Vagina (tissue), 2 donors: ENCODE measurements around the gene DISP1. TPM values are rescaled to one million over a fixed set of nuclear protein-coding genes. Genes with fewer than 3 reads are reported as not detected.

ENCODE experiments used
- DNase-seq, 2 donors: peaks; one replicate each; pipeline ENCODE4 v3.0.0-alpha.2; 2017; ENCODE audit errors: extremely low spot score in 2 of 2
- H3K27ac ChIP-seq: fragments of 200-600 bp; sonication (generic); one replicate; pipeline ENCODE4 v1.5.1; 2019
- H3K27me3 ChIP-seq: fragments of 200-600 bp; sonication (generic); one replicate; pipeline ENCODE4 v1.5.1; 2019
- H3K36me3 ChIP-seq, 2 donors: fragments of 200-600 bp; sonication (generic); one replicate each; pipeline ENCODE4 v1.5.1; 2017 to 2019
- H3K4me1 ChIP-seq: fragments of 200-600 bp; sonication (generic); one replicate; pipeline ENCODE4 v1.5.1; 2019
- H3K4me3 ChIP-seq, 2 donors: fragments of 200-600 bp; sonication (generic); 1 replicate in 1 of 2; 2 replicates in 1 of 2; pipeline ENCODE4 v1.5.1; 2016 to 2019
- H3K9me3 ChIP-seq: fragments of 200-600 bp; sonication (generic); one replicate; pipeline ENCODE4 v1.5.1; 2019
- POLR2A ChIP-seq, 2 donors: fragments of 450-650 bp; IDR thresholded peaks; one replicate each; pipeline ENCODE4 v1.6.1; 2017; ENCODE audit warnings: antibody characterized with exemption in 2 of 2, mild to moderate bottlenecking in 2 of 2, moderate library complexity in 2 of 2
- POLR2AphosphoS5 ChIP-seq, 2 donors: sonication (generic); formaldehyde crosslinking; IDR thresholded peaks; one replicate each; pipeline ENCODE4 v1.9.0; 2017; ENCODE audit warnings: antibody characterized with exemption in 2 of 2, mild to moderate bottlenecking in 2 of 2, low read depth in 1 of 2; ENCODE audit not compliant: insufficient read depth in 1 of 2
- intact Hi-C: fragments of 100-400 bp; cut with DNase I; formaldehyde crosslinking; loops from one replicate; pipeline ENCODE4 v1.15.1; 2023
- total RNA-seq: library from RNA; depleted of rRNA; stranded (reverse); fragments of >200 nt; gene quantifications from one replicate; pipeline ENCODE4 v1.2.3, GENCODE V29; 2016
- TF ChIP-seq, protein P1 (sequence below), 3 experiments: fragments of 450-650 bp in 2 of 3; fragments of 200-600 bp in 1 of 3; sonication (generic) in 1 of 3; IDR thresholded peaks; one replicate each; pipeline ENCODE4 v1.5.1; 2017 to 2019; ENCODE audit warnings: antibody characterized with exemption in 3 of 3, mild to moderate bottlenecking in 2 of 3, moderate library complexity in 2 of 3

The DISP1 gene
- total RNA-seq, 1 donor from 2014 or later = 8.3 TPM

- H3K9me3 ChIP-seq = no peaks in the 10 kb centered on the region
- H3K27me3 ChIP-seq = no peaks in the 10 kb centered on the region
- no peaks in the 10 kb centered on the region for H3K36me3 ChIP-seq
- TF ChIP-seq POLR2A (IDR thresholded peaks at IDR 0.05) (no peak), POLR2AphosphoS5 (IDR thresholded peaks at IDR 0.05; ENCODE audit: insufficient read depth in 1 of 2, low read depth in 1 of 2) (no peak)
- TF ChIP-seq, protein P1, sequence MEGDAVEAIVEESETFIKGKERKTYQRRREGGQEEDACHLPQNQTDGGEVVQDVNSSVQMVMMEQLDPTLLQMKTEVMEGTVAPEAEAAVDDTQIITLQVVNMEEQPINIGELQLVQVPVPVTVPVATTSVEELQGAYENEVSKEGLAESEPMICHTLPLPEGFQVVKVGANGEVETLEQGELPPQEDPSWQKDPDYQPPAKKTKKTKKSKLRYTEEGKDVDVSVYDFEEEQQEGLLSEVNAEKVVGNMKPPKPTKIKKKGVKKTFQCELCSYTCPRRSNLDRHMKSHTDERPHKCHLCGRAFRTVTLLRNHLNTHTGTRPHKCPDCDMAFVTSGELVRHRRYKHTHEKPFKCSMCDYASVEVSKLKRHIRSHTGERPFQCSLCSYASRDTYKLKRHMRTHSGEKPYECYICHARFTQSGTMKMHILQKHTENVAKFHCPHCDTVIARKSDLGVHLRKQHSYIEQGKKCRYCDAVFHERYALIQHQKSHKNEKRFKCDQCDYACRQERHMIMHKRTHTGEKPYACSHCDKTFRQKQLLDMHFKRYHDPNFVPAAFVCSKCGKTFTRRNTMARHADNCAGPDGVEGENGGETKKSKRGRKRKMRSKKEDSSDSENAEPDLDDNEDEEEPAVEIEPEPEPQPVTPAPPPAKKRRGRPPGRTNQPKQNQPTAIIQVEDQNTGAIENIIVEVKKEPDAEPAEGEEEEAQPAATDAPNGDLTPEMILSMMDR (IDR thresholded peaks at IDR 0.05) = no peak
- intact Hi-C loops = no loop called here
- no peak for DNase-seq
- no peak overlapping the region for H3K4me3 ChIP-seq
- H3K27ac ChIP-seq = no peak overlapping the region
- H3K4me1 ChIP-seq = peaks cover 11% of the 10 kb centered on the region
These were observed 3.2 kb upstream of the DISP1 start for GRCh38 chr1:222811671-222812070.

- H3K4me3 ChIP-seq = peak overlapping the region; percentile 80 to 83
- intact Hi-C loops = no loop called here
- no peak for DNase-seq
- no peaks in the 10 kb centered on the region for H3K27me3 ChIP-seq
- no peaks in the 10 kb centered on the region for H3K9me3 ChIP-seq
- peaks cover 11% of the 10 kb centered on the region for H3K4me1 ChIP-seq
- no peak for TF ChIP-seq POLR2A (IDR thresholded peaks at IDR 0.05)
- TF ChIP-seq, protein P1 (IDR thresholded peaks at IDR 0.05) = no peak
- no peak for TF ChIP-seq POLR2AphosphoS5 (IDR thresholded peaks at IDR 0.05; ENCODE audit: insufficient read depth in 1 of 2, low read depth in 1 of 2)
- H3K27ac ChIP-seq = peak overlapping the region; percentile 92
- H3K36me3 ChIP-seq = no peaks in the 10 kb centered on the region
These were observed 838 bp upstream of the DISP1 start for GRCh38 chr1:222813866-222814535.

- Histone ChIP-seq H3K4me1 (peaks cover 11% of the 10 kb centered on the region), H3K27me3 (no peaks in the 10 kb centered on the region), H3K4me3 (peak overlapping the region; percentile 80 to 83), H3K36me3 (no peaks in the 10 kb centered on the region), H3K9me3 (no peaks in the 10 kb centered on the region), H3K27ac (peak overlapping the region; percentile 92)
- no peak for DNase-seq
- intact Hi-C loops = no loop called here
- TF ChIP-seq POLR2A (IDR thresholded peaks at IDR 0.05) (no peak), POLR2AphosphoS5 (IDR thresholded peaks at IDR 0.05; ENCODE audit: insufficient read depth in 1 of 2, low read depth in 1 of 2) (no peak)
- TF ChIP-seq, protein P1 (IDR thresholded peaks at IDR 0.05) = no peak
These were observed 564 bp downstream of the DISP1 start for GRCh38 chr1:222815440-222815765.

- H3K27ac ChIP-seq = peak overlapping the region; percentile 39
- H3K9me3 ChIP-seq = no peaks in the 10 kb centered on the region
- H3K4me3 ChIP-seq = no peak overlapping the region
- H3K36me3 ChIP-seq = no peaks in the 10 kb centered on the region
- no peak for DNase-seq
- TF ChIP-seq POLR2A (IDR thresholded peaks at IDR 0.05) = no peak
- TF ChIP-seq POLR2AphosphoS5 (IDR thresholded peaks at IDR 0.05; ENCODE audit: insufficient read depth in 1 of 2, low read depth in 1 of 2) = peak in 1 of 2 donors; percentile 33
- TF ChIP-seq, protein P1 (IDR thresholded peaks at IDR 0.05) = no peak
- peaks cover 11% of the 10 kb centered on the region for H3K4me1 ChIP-seq
- H3K27me3 ChIP-seq = no peaks in the 10 kb centered on the region
- intact Hi-C loops = no loop called here
These were observed 2.7 kb downstream of the DISP1 start for GRCh38 chr1:222817529-222817928.

DNA sequence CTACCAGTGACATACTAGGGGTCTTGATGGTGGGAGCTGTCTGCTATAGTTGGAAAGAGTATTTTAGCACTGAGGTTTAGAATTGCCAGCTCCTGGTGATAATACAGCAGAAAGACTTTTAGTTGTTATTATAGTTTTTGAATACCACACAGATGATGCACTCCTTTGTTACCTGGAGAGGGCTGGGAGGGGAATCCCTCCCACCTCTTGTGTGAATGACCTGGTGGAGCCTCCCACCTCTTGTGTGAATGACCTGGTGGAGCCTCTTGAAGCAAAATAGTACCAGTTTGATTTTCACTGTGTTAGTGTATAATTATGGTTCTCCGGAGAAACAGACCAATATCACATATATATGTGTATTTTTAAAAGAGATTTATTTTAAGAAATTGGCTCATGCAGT, 3.3 kb downstream of the DISP1 start:
- H3K9me3 ChIP-seq = no peaks in the 10 kb centered on the region
- TF ChIP-seq, protein P1 (IDR thresholded peaks at IDR 0.05) = no peak
- TF ChIP-seq POLR2A (IDR thresholded peaks at IDR 0.05) (no peak), POLR2AphosphoS5 (IDR thresholded peaks at IDR 0.05; ENCODE audit: insufficient read depth in 1 of 2, low read depth in 1 of 2) (no peak)
- H3K4me1 ChIP-seq = peaks cover 11% of the 10 kb centered on the region
- no peaks in the 10 kb centered on the region for H3K36me3 ChIP-seq
- intact Hi-C loops = no loop called here
- H3K4me3 ChIP-seq = no peak overlapping the region
- peak overlapping the region; percentile 39 for H3K27ac ChIP-seq
- no peak for DNase-seq
- H3K27me3 ChIP-seq = no peaks in the 10 kb centered on the region
